Brain pericyte (primary cell): ENCODE measurements around the gene ADAM11.

Experiments
- DNase-seq: peaks from one replicate; pipeline ENCODE4 v3.0.0-alpha.2; 2012; ENCODE audit warnings: low read depth, low spot score

Gene ADAM11

GRCh38 chr17:44757045-44757917 is 1.5 kb upstream of the ADAM11 start:
- no peak for DNase-seq

GRCh38 chr17:44757918-44758413 is 822 bp upstream of the ADAM11 start:
- DNase-seq = no peak

- DNase-seq = no peak
These were observed 513 bp downstream of the ADAM11 start for GRCh38 chr17:44759086-44759915.

- DNase-seq = no peak
These were observed 1.1 kb downstream of the ADAM11 start for GRCh38 chr17:44759916-44760243.

- DNase-seq = no peak
These were observed 1.9 kb downstream of the ADAM11 start for GRCh38 chr17:44760474-44761308.

- DNase-seq = no peak
These were observed 3.4 kb downstream of the ADAM11 start for GRCh38 chr17:44761932-44762810.

GRCh38 chr17:44763170-44763569 is 4.4 kb downstream of the ADAM11 start:
- DNase-seq = no peak

- DNase-seq = no peak
These were observed 7.2 kb downstream of the ADAM11 start for GRCh38 chr17:44765965-44766364.

GRCh38 chr17:44766409-44767038 is 7.7 kb downstream of the ADAM11 start:
- DNase-seq = no peak

GRCh38 chr17:44767493-44767892 is 8.7 kb downstream of the ADAM11 start:
- DNase-seq = no peak

GRCh38 chr17:44768505-44769142 is 9.8 kb downstream of the ADAM11 start:
- no peak for DNase-seq

- DNase-seq = no peak
These were observed 10.4 kb downstream of the ADAM11 start for GRCh38 chr17:44769230-44769629.

GRCh38 chr17:44769647-44770084 is 10.9 kb downstream of the ADAM11 start:
- no peak for DNase-seq

- DNase-seq = no peak
These were observed 11.6 kb downstream of the ADAM11 start for GRCh38 chr17:44770166-44770925.

- no peak for DNase-seq
These were observed 13.7 kb downstream of the ADAM11 start for GRCh38 chr17:44772308-44773045.

GRCh38 chr17:44773140-44773539 is 14.4 kb downstream of the ADAM11 start:
- DNase-seq = no peak

- no peak for DNase-seq
These were observed 15.7 kb downstream of the ADAM11 start for GRCh38 chr17:44774271-44775135.
